HepG2 (cell line): Measurements from ENCODE around the gene MC1R. TPM values are rescaled to one million over a fixed set of nuclear protein-coding genes. Genes with fewer than 3 reads are reported as not detected.

ENCODE experiments used
- FOXC1 ChIP-seq: sonication (generic); formaldehyde crosslinking; IDR thresholded peaks from 2 replicates; pipeline ENCODE4 v1.8.0; 2022; ENCODE audit warnings: mild to moderate bottlenecking, missing genetic modification reagents, borderline replicate concordance
- FOXK1 ChIP-seq: sonication (generic); formaldehyde crosslinking; IDR thresholded peaks from 2 replicates; pipeline ENCODE4 v1.4.0; 2020; ENCODE audit warnings: low read depth, missing genetic modification reagents, borderline replicate concordance
- FOXP1 ChIP-seq, 2 experiments: fragments of 450-650 bp in 1 of 2; IDR thresholded peaks; 2 replicates each; pipeline ENCODE4 v1.6.1; 2017 to 2018; ENCODE audit warnings: antibody characterized with exemption in 1 of 2
- GZF1 ChIP-seq: sonication (generic); formaldehyde crosslinking; IDR thresholded peaks from 2 replicates; pipeline ENCODE4 v1.5.1; 2020; ENCODE audit warnings: mild to moderate bottlenecking, missing genetic modification reagents
- HNF4G ChIP-seq, 2 experiments: sonication (generic) in 1 of 2; formaldehyde crosslinking in 1 of 2; IDR thresholded peaks; 2 replicates each; pipeline versions ENCODE4 v1.4.0 to v1.6.1; 2011 to 2020; ENCODE audit warnings: borderline replicate concordance in 2 of 2, low read depth in 2 of 2, mild to moderate bottlenecking in 2 of 2, low read length in 1 of 2, missing genetic modification reagents in 1 of 2, moderate library complexity in 1 of 2
- MNT ChIP-seq: fragments of 450-650 bp; IDR thresholded peaks from 2 replicates; pipeline ENCODE4 v1.6.1; 2016
- MXD1 ChIP-seq: sonication (generic); formaldehyde crosslinking; IDR thresholded peaks from 2 replicates; pipeline ENCODE4 v1.4.0; 2020; ENCODE audit warnings: mild to moderate bottlenecking, missing genetic modification reagents
- MXI1 ChIP-seq: IDR thresholded peaks from 3 replicates; pipeline ENCODE4 v1.6.1; 2012; ENCODE audit warnings: low read depth, low read length, inconsistent platforms, borderline replicate concordance
- RFX1 ChIP-seq: fragments of 450-650 bp; IDR thresholded peaks from 2 replicates; pipeline ENCODE4 v1.6.1; 2017
- SAP130 ChIP-seq: IDR thresholded peaks from 2 replicates; pipeline ENCODE4 v1.6.1; 2016; ENCODE audit warnings: low read depth
- TCF12 ChIP-seq, 2 experiments: fragments of 450-650 bp in 1 of 2; sonication (generic) in 1 of 2; formaldehyde crosslinking in 1 of 2; IDR thresholded peaks; 2 replicates each; pipeline versions ENCODE4 v1.6.1 to v1.8.0; 2017 to 2022; ENCODE audit warnings: antibody characterized with exemption in 1 of 2, mild to moderate bottlenecking in 1 of 2, missing genetic modification reagents in 1 of 2, moderate library complexity in 1 of 2
- TOPORS ChIP-seq: sonication (generic); formaldehyde crosslinking; IDR thresholded peaks from 2 replicates; pipeline ENCODE4 v1.8.0; 2023; ENCODE audit warnings: mild to moderate bottlenecking, missing genetic modification reagents
- YEATS4 ChIP-seq: sonication (generic); formaldehyde crosslinking; IDR thresholded peaks from 2 replicates; pipeline ENCODE4 v1.4.0; 2020; ENCODE audit warnings: missing genetic modification reagents, borderline replicate concordance
- ZNF121 ChIP-seq: sonication (generic); formaldehyde crosslinking; IDR thresholded peaks from 2 replicates; pipeline ENCODE4 v1.5.0; 2020; ENCODE audit warnings: mild to moderate bottlenecking, missing genetic modification reagents
- ZNF235 ChIP-seq: sonication (generic); formaldehyde crosslinking; IDR thresholded peaks from 2 replicates; pipeline ENCODE4 v1.8.1; 2023; ENCODE audit warnings: mild to moderate bottlenecking, missing genetic modification reagents, borderline replicate concordance
- ZNF275 ChIP-seq: sonication (generic); formaldehyde crosslinking; IDR thresholded peaks from 2 replicates; pipeline ENCODE4 v1.8.0; 2022; ENCODE audit warnings: missing genetic modification reagents, mild to moderate bottlenecking, inconsistent platforms, borderline replicate concordance
- ZNF501 ChIP-seq: sonication (generic); formaldehyde crosslinking; IDR thresholded peaks from 2 replicates; pipeline ENCODE4 v1.5.1; 2020; ENCODE audit warnings: mild to moderate bottlenecking, moderate library complexity, missing genetic modification reagents
- ZNF567 ChIP-seq: sonication (generic); formaldehyde crosslinking; IDR thresholded peaks from 2 replicates; pipeline ENCODE4 v1.8.1; 2023; ENCODE audit warnings: mild to moderate bottlenecking, missing genetic modification reagents, borderline replicate concordance
- ZNF687 ChIP-seq: sonication (generic); formaldehyde crosslinking; IDR thresholded peaks from 2 replicates; pipeline ENCODE4 v1.5.1; 2020; ENCODE audit warnings: mild to moderate bottlenecking, missing genetic modification reagents, moderate library complexity
- polyA plus RNA-seq, 8 experiments: library from polyadenylated mRNA; depleted of rRNA in 3 of 8; stranded (reverse) in 7 of 8; unstranded in 1 of 8; fragments of >200 nt; fragmentation: Illumina TruSeq in 4 of 8; extraction: Trizol in 4 of 8; gene quantifications; 2 replicates each; pipeline versions ENCODE4 v1.2.1 to v1.2.3, GENCODE V29; 2011 to 2016; ENCODE audit warnings: low read depth in 4 of 8, missing spikeins in 1 of 8, mixed read lengths in 1 of 8; ENCODE audit not compliant: insufficient read depth in 1 of 8
- total RNA-seq, 5 experiments: library from RNA; depleted of rRNA; stranded (reverse); fragments of >200 nt; fragmentation: Illumina TruSeq; extraction: Trizol; gene quantifications; 2 replicates each; pipeline ENCODE4 v1.2.3, GENCODE V29; 2016; ENCODE audit warnings: low read depth in 1 of 5

The MC1R gene
- total and polyA plus RNA-seq, 2 of the 13 experiments (the other 11 are each of a cell fraction or from before 2014, with no cell fraction given): 9.1 to 14.8 TPM

DNA sequence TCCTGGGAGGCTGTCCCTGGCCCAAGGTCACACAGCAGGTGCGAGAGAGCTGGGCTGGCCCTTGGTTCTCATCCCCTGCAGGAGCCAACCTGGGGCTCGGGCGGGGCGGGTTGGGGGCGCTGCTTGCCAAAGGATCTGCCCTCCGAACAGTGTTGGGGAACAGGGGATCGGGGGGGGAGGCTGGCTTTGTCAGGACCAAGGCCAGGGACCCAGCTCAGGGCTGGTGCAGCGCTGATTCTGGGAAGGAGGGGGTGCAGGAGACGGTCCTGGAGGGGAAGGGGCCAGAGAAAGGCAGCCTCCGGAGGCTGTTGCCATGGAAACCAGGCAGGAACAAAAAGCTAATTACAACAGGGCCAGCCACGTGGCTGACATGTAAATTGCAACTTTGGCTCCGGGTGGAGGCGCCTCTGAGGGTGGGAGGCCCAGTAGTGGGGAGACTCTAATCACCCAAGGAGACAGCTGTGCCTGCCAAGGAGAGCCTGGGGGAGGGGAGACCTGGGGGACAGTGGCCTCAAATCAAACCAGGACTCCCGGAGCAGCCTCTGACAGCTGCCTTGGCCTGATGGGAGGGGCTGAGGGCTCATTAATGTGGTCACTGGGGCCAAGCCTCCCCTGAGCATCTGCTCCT, 5.7 kb downstream of the MC1R start (continued):
- peak; percentile 28; the same call in 1 of the 2 replicates for TF ChIP-seq FOXC1
- peak; percentile 92; the same call in 2 of the 3 replicates for TF ChIP-seq MXI1
- no peak for TF ChIP-seq FOXP1 (IDR thresholded peaks at IDR 0.05)
- TF ChIP-seq FOXP1 (CRISPR knock-in tag; IDR thresholded peaks at IDR 0.05): no peak
- peak; percentile 48; the same call in 1 of the 2 replicates for TF ChIP-seq MXD1 (CRISPR knock-in tag)
- no peak for TF ChIP-seq TCF12 (IDR thresholded peaks at IDR 0.05)
- TF ChIP-seq TCF12 (CRISPR knock-in tag; IDR thresholded peaks at IDR 0.05): 0 out of 2 replicates have a peak, but pooled peaks have one; percentile 2
- 0 out of 2 replicates have a peak, but pooled peaks have one; percentile 10 for TF ChIP-seq ZNF567 (CRISPR knock-in tag)
- peak; percentile 40 for TF ChIP-seq ZNF687 (CRISPR knock-in tag)
- TF ChIP-seq RFX1: peak; percentile 79
- TF ChIP-seq ZNF121 (CRISPR knock-in tag): no peak
- TF ChIP-seq SAP130 (CRISPR knock-in tag): peak; percentile 78
- TF ChIP-seq ZNF501 (CRISPR knock-in tag): peak; percentile 59; the same call in 1 of the 2 replicates
- no peak for TF ChIP-seq HNF4G (IDR thresholded peaks at IDR 0.05; ENCODE audit: borderline replicate concordance, low read depth, low read length)
- TF ChIP-seq HNF4G (CRISPR knock-in tag; IDR thresholded peaks at IDR 0.05; ENCODE audit: borderline replicate concordance, low read depth): peak; percentile 46; the same call in 1 of the 2 replicates
- TF ChIP-seq GZF1: no peak
- TF ChIP-seq MNT: peak; percentile 74
- TF ChIP-seq ZNF235 (CRISPR knock-in tag): 0 out of 2 replicates have a peak, but pooled peaks have one; percentile 17
- TF ChIP-seq ZNF275: 0 out of 2 replicates have a peak, but pooled peaks have one; percentile 25
- TF ChIP-seq TOPORS (CRISPR knock-in tag): no peak
- TF ChIP-seq FOXK1: 0 out of 2 replicates have a peak, but pooled peaks have one; percentile 17
- no peak for TF ChIP-seq YEATS4 (CRISPR knock-in tag)
